GM18508 (cell line): Measurements from ENCODE around the gene TTC21A.
"Not testable (repeated sequence)": the region's sequence is repeated elsewhere in the genome, so short reads cannot be mapped to it uniquely, and the experiment has no call there.

Source experiments
- ATAC-seq: cut with Tn5 transposase; IDR thresholded peaks from one replicate; pipeline ENCODE4 v1.9.1; 2021; ENCODE audit warnings: moderate number of reproducible peaks; ENCODE audit not compliant: insufficient read depth, unreplicated experiment

Gene TTC21A, protein sequence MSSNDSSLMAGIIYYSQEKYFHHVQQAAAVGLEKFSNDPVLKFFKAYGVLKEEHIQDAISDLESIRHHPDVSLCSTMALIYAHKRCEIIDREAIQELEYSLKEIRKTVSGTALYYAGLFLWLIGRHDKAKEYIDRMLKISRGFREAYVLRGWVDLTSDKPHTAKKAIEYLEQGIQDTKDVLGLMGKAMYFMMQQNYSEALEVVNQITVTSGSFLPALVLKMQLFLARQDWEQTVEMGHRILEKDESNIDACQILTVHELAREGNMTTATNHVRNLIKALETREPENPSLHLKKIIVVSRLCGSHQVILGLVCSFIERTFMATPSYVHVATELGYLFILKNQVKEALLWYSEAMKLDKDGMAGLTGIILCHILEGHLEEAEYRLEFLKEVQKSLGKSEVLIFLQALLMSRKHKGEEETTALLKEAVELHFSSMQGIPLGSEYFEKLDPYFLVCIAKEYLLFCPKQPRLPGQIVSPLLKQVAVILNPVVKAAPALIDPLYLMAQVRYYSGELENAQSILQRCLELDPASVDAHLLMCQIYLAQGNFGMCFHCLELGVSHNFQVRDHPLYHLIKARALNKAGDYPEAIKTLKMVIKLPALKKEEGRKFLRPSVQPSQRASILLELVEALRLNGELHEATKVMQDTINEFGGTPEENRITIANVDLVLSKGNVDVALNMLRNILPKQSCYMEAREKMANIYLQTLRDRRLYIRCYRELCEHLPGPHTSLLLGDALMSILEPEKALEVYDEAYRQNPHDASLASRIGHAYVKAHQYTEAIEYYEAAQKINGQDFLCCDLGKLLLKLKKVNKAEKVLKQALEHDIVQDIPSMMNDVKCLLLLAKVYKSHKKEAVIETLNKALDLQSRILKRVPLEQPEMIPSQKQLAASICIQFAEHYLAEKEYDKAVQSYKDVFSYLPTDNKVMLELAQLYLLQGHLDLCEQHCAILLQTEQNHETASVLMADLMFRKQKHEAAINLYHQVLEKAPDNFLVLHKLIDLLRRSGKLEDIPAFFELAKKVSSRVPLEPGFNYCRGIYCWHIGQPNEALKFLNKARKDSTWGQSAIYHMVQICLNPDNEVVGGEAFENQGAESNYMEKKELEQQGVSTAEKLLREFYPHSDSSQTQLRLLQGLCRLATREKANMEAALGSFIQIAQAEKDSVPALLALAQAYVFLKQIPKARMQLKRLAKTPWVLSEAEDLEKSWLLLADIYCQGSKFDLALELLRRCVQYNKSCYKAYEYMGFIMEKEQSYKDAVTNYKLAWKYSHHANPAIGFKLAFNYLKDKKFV (N-terminal part only)

GRCh38 chr3:39107388-39108199 lies at the start of gene TTC21A, which contains the start of gene GORASP1:
TTC21A (plus strand) TSS chr3:39107680; CDS start chr3:39107838, 158 bp downstream.
GORASP1 (minus strand) TSS chr3:39107627; CDS start chr3:39107541, 86 bp downstream.
- ATAC-seq: no peak

- ATAC-seq: not testable (repeated sequence)
Observed at GRCh38 chr3:39061228-39061627, 46.3 kb upstream of the TTC21A start.

- no peak for ATAC-seq
Observed at GRCh38 chr3:39062180-39062579, 45.3 kb upstream of the TTC21A start.

GRCh38 chr3:39063143-39063542 lies 44.3 kb upstream of the TTC21A start:
- ATAC-seq: no peak

GRCh38 chr3:39064646-39065045 lies 42.8 kb upstream of the TTC21A start:
- no peak for ATAC-seq

DNA sequence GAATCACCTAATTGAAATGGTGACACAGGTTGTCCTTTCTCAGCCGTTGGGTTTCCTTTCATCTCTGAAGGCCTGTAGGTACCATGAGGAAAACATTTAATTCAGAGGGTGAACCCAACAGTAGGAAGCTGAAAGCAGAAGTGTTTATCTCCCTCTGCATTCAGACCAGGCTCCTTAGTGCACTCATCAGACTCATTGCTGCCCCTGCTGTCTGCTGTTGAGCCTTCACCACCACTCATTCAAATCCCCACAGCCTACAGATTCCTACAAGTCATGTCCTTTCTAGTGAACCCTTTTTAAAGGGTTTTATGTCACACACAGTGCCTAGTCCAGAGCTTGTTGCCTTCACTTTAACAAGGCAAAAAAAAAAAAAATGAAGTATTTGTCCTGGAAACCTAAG lies 42.3 kb upstream of the TTC21A start:
- ATAC-seq: no peak

- ATAC-seq: no peak
Observed at GRCh38 chr3:39067286-39067685, 40.2 kb upstream of the TTC21A start.

- ATAC-seq: no peak
Observed at GRCh38 chr3:39068556-39068955, 38.9 kb upstream of the TTC21A start.

DNA sequence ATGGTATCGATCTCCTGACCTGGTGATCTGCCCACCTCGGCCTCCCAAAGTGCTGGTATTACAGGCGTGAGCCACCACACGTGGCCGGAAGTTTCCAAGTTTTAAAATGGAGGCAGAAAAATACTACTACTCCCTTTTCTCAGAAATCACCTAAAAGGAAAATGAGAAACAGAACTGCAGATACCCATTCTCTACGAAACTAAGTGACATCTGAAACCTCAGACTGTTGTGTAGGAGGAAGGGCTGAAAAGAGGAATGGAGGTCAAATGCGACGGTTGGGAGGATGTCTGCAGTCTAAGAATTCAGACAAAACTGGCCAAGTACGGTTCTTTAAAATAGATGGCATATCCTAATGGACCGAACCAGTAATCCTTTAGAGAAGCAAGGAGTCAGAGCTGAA lies 31.6 kb upstream of the TTC21A start:
- no peak for ATAC-seq

- no peak for ATAC-seq
Observed at GRCh38 chr3:39079530-39079929, 27.9 kb upstream of the TTC21A start.

- ATAC-seq: no peak
Observed at GRCh38 chr3:39080026-39080425, 27.5 kb upstream of the TTC21A start.

DNA sequence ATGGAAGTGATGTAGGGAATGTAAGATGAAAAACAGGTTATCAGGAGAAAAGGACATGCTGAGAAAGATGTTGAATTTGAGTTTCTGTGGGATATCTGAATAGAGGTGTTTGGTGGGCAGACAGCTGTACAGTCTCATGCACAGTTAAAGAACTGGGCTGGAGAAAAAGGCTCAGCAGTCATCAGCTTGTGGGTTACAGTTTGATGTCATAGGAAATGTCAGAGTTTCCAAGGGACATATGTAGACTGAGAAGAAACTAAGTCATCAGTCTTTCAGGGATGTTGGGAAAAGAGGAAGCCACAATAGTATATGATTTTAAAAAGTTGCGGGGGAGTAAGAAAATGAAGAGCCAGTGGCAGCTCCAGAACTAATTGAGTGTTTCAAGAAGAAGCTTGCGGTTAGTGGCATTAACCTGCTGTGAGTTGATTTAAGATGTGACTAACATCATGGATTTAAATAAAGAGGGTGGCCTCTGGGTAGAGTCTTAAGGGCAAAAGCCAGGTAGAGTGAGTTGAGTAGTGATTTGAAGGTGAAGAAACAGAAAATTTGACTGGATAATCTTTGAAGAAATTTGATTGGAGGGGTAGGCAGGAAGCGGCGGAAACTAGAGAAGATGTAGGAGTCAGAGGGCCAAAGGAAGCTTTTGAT lies 24.7 kb upstream of the TTC21A start:
- no peak for ATAC-seq

DNA sequence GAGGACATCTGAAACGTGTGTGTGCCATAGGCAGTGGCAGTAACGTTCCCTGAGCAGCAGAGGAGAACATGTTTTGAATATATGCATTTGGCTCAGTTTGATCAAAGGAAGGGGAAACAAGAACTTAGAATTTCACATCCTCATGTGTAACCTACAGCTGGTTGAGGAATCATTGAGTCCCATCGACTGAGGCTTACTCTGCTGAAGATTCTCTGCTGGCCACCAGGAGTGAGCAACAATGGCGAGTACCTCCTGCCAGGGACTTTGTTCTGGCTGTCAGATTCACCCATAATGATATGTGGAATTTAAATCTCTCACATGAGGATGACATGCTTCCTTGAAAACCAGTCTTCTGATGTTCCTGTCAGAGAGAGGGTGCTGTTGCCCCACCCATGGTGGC lies 21.3 kb upstream of the TTC21A start:
- ATAC-seq: no peak

DNA sequence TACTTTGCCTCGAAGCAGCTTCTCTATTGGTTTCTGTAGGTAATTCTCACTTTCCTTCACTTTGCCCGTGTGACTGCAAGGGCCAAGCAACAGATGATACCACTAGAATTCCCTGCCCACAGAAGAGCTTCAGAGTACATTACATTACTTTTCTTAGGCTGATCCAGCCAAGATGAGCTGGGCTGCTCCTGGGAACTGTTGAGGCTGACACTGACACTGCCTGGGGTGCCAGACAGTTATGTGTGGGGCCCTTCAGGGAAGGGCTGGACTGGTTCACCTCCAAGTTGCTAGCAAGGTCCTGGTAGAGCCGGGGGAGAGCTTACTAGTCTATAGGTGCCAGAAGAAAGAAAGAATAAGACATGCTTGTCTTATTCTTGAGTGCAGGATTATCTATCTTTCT lies 19.0 kb upstream of the TTC21A start:
- ATAC-seq: no peak

DNA sequence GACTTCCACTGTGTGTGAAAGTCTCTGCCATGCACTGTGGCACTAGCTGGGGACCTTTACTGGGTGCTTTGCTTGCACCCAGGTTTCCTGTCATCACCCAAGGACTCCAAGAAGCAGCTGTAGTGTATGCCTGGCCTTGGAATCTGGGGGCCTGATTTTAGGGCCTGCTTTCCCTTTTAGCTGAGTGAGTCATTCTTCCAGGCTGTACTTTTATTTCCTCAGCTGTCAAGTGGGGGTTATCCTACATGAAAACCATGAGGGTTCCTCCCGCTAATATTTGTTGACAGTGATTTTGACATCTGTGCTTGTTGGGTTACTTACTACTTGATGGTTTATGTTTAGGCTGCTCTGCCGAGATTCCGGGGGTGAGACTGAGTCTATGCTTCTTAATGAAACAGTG lies 18.6 kb upstream of the TTC21A start:
- no peak for ATAC-seq

DNA sequence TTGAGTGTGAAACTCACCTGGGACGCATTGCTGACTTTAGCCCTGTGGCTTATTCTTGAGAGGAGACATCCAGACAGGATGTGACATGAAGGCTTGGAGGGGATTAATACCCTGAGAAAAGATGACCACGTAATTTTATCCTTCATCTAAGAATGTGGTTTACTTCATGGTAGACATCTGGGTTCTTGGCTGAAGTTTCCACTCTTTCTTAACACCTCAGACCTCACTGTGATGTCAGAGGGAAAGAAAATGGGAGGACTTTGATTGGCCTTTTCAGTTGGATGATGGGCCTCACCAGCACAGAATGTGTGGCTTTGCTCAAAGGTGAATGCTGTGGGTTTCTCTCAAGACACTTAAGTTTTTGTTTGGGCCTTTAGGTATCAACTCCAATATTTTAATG lies 16.6 kb upstream of the TTC21A start:
- ATAC-seq: no peak

DNA sequence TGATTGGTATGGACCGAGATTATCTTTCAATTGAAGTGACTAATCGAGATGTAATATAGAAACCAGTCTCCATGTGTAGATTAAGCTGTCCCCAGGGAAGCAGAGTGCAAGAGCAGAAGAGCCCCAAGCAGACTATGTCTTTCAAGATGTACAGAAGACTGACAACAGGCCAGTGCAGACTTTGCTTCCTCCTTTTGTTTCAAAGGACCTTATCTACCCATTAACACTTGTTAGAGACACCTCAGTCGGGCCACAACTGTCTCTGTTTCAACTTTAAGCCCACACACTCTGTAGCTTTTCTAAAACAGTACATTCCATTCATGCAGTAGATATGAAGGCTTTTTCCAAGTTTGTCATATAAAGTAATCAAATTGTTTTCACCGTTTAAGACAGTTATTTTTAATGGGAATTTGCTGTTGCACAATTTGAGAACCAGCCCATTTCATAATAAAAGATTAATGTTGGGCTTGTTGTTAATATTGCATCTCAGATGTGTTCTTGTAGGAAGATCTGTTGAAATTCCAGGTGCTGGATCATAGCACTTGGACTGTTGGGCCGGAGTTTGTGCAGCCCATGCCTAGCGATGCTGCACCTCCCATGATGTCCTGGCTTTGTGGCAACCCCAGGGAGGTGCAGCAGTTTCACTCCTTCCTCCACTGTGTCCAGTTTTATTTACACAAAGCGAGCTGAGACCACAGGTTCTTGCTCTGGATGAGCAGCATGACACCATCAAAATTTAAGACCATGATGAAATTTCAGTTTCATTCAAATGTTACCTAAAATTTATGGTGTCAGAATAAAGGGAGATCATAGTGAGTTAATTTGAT lies 12.4 kb upstream of the TTC21A start:
- ATAC-seq: no peak

DNA sequence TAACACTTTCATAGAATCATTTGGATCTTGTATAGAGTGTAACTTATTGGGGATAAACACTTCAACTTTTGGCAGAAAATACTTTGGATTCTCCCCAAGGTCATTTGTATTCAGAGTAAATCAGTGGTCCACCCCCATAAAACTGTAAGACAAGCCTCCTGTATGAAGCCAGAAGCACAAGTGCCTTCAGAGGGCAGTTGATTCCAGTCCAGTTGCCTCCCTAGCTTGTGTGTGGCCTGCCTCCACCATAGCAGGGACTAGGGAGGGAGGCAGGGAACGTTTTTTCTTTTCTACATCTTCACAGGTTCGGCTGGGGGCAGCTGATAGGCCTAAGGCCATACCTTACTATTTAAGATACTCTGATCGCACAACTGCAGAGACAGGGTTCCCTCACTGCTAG lies 11.7 kb upstream of the TTC21A start:
- ATAC-seq: no peak
